Peyer's patch (tissue), 4 donors: ENCODE measurements around the gene C19orf12. TPM values are rescaled to one million over a fixed set of nuclear protein-coding genes. Genes with fewer than 3 reads are reported as not detected.

ENCODE experiments used
- DNase-seq, 3 donors: peaks; one replicate each; pipeline ENCODE4 v3.0.0-alpha.2; 2017 to 2019
- H3K27ac ChIP-seq, 4 donors: fragments of 200-600 bp; sonication (generic); one replicate each; pipeline ENCODE4 v1.5.1; 2016 to 2019
- H3K27me3 ChIP-seq, 2 donors: fragments of 200-600 bp; sonication (generic); one replicate each; pipeline ENCODE4 v1.5.1; 2019
- H3K36me3 ChIP-seq, 3 donors: fragments of 200-600 bp; sonication (generic); one replicate each; pipeline ENCODE4 v1.5.1; 2016 to 2019
- H3K4me1 ChIP-seq, 4 donors: fragments of 200-600 bp; sonication (generic); one replicate each; pipeline ENCODE4 v1.5.1; 2016 to 2019
- H3K4me3 ChIP-seq, 4 donors: fragments of 200-600 bp; sonication (generic); 1 replicate in 3 of 4; 2 replicates in 1 of 4; pipeline ENCODE4 v1.5.1; 2016 to 2019; ENCODE audit warnings: mild to moderate bottlenecking in 1 of 4
- H3K9me3 ChIP-seq, 4 donors: fragments of 200-600 bp; sonication (generic); one replicate each; pipeline ENCODE4 v1.5.1; 2016 to 2019; ENCODE audit warnings: mild to moderate bottlenecking in 1 of 4
- CTCF ChIP-seq, 6 experiments: fragments of 450-650 bp in 4 of 6; fragments of 200-600 bp in 2 of 6; sonication (generic) in 1 of 6; IDR thresholded peaks; one replicate each; pipeline ENCODE4 v1.5.1; 2017 to 2019; ENCODE audit warnings: antibody characterized with exemption in 6 of 6, mild to moderate bottlenecking in 3 of 6, moderate library complexity in 1 of 6
- POLR2A ChIP-seq, 2 donors: fragments of 450-650 bp; IDR thresholded peaks; one replicate each; pipeline ENCODE4 v1.5.1; 2017; ENCODE audit warnings: antibody characterized with exemption in 2 of 2, mild to moderate bottlenecking in 2 of 2, moderate library complexity in 2 of 2
- total RNA-seq, 4 donors: library from RNA; depleted of rRNA; stranded (reverse); fragments of >200 nt; gene quantifications; one replicate each; pipeline ENCODE4 v1.1.0, GENCODE V29; 2016

Gene C19orf12
- total RNA-seq, 4 donors from 2014 or later: 18.2 to 49.1 (median 28.2) TPM

GRCh38 chr19:29668746-29669609 is 46.1 kb downstream of the C19orf12 start:
- Histone ChIP-seq H3K27ac (peak overlapping the region; percentile 70 to 92 (median 82)), H3K27me3 (no peaks in the 10 kb centered on the region), H3K4me3 (peak overlapping the region in 3 of 4 donors; percentile 4 to 27 (median 10)), H3K4me1 (peaks cover 0 to 52% (median 40%) of the 10 kb centered on the region in 4 donors), H3K36me3 (peaks cover 0 to under 1% (median 0%) of the 10 kb centered on the region in 3 donors), H3K9me3 (no peaks in the 10 kb centered on the region)
- TF ChIP-seq CTCF (IDR thresholded peaks at IDR 0.05): no peak
- DNase-seq: peak in 1 of 3 donors; percentile 49

- Histone ChIP-seq H3K27me3 (no peaks in the 10 kb centered on the region), H3K36me3 (no peaks in the 10 kb centered on the region), H3K4me1 (peaks cover 0 to 43% (median 38%) of the 10 kb centered on the region in 4 donors), H3K9me3 (no peaks in the 10 kb centered on the region), H3K4me3 (peak overlapping the region in 2 of 4 donors; percentile 4 to 73), H3K27ac (peak overlapping the region; percentile 76 to 92 (median 89))
- TF ChIP-seq CTCF (IDR thresholded peaks at IDR 0.05): peak in 2 of 6 experiments; percentile 7 to 8
- TF ChIP-seq POLR2A (IDR thresholded peaks at IDR 0.05): no peak
- DNase-seq: peak in 2 of 3 donors; percentile 81 to 89
Observed at GRCh38 chr19:29667901-29668341, 47.1 kb downstream of the C19orf12 start.

GRCh38 chr19:29667387-29667783 is 47.7 kb downstream of the C19orf12 start:
- Histone ChIP-seq H3K4me3 (peak overlapping the region; percentile 70 to 95 (median 80)), H3K36me3 (no peaks in the 10 kb centered on the region), H3K27ac (peak overlapping the region; percentile 76 to 92 (median 89)), H3K4me1 (peaks cover 0 to 39% (median 34%) of the 10 kb centered on the region in 4 donors), H3K27me3 (no peaks in the 10 kb centered on the region), H3K9me3 (no peaks in the 10 kb centered on the region)
- no peak for TF ChIP-seq CTCF (IDR thresholded peaks at IDR 0.05)
- DNase-seq: peak in 1 of 3 donors; percentile 42

GRCh38 chr19:29666578-29667386 is 48.3 kb downstream of the C19orf12 start:
- Histone ChIP-seq H3K4me1 (peaks cover 0 to 38% (median 30%) of the 10 kb centered on the region in 4 donors), H3K9me3 (no peaks in the 10 kb centered on the region), H3K27ac (peak overlapping the region; percentile 76 to 92 (median 89)), H3K27me3 (no peaks in the 10 kb centered on the region), H3K4me3 (peak overlapping the region; percentile 70 to 95 (median 80)), H3K36me3 (no peaks in the 10 kb centered on the region)
- TF ChIP-seq POLR2A (IDR thresholded peaks at IDR 0.05) (no peak), CTCF (IDR thresholded peaks at IDR 0.05) (no peak)
- peak in 1 of 3 donors; percentile 65 for DNase-seq

GRCh38 chr19:29665826-29666577 is 49.1 kb downstream of the C19orf12 start:
- Histone ChIP-seq H3K27ac (peak overlapping the region; percentile 76 to 92 (median 89)), H3K9me3 (no peaks in the 10 kb centered on the region), H3K27me3 (no peaks in the 10 kb centered on the region), H3K36me3 (no peaks in the 10 kb centered on the region), H3K4me1 (peaks cover 0 to 38% (median 23%) of the 10 kb centered on the region in 4 donors), H3K4me3 (peak overlapping the region; percentile 70 to 95 (median 80))
- TF ChIP-seq POLR2A (IDR thresholded peaks at IDR 0.05) (peak in 1 of 2 donors; percentile 23), CTCF (IDR thresholded peaks at IDR 0.05) (no peak)
- DNase-seq: peak in 1 of 3 donors; percentile 58
